Right renal cortex interstitium (tissue), 3 donors: ENCODE results near the gene DDX49. TPM values are rescaled to one million over a fixed set of nuclear protein-coding genes. Genes with fewer than 3 reads are reported as not detected.

Experiments
- DNase-seq, 3 donors: peaks; one replicate each; pipeline ENCODE4 v3.0.0-alpha.2; 2013; ENCODE audit warnings: low read depth in 3 of 3, low spot score in 2 of 3
- polyA plus RNA-seq, 3 donors: library from polyadenylated mRNA; unstranded; fragments of 120-200 nt; gene quantifications; one replicate each; pipeline ENCODE4 v1.2.1, GENCODE V29; 2013; ENCODE audit not compliant: insufficient read length in 3 of 3

DDX49 gene
- polyA plus RNA-seq, 3 donors = 47.8 to 51.2 (median 48.2) TPM

GRCh38 chr19:18966307-18966706, 46.8 kb downstream of the DDX49 start:
- no peak for DNase-seq

DNA sequence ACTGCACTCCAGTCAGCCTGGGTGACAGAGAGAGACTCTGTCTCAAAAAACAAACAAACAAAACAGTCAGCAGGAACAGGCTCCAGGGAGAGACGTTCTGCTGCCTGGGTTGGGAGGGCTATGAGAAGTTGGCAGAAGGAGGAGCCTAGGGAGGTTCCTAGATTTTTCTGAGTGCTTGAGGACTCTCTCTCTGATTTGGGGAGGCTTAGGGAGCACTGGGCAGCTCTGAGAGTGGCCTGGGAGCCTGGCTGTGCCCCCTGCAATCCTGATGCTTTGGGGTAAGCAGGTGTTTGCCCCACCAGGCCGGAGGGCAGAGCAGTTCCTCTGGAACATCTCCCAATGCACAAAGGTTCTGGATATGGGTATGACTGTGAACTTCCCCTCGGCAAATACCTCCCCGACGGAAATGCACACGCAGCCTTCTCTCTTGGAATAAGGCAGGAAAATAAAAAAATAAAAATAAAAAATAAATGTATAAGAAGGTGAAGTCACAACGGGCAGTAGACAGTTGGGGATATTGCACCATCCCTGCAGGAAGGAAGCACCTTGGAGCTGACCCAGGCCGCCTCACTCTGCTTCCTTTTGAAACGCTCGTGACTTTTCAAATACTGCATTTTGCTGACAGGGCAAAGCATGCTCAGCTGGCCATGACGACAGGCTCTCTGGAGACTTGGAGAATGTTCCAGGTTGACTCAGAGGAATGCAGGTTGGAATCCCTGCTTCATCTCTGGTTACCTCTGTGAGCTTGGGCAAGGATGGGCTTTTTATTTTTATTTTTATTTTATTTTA, 48.0 kb downstream of the DDX49 start:
- DNase-seq = peak in 2 of 3 donors; percentile 41 to 59

GRCh38 chr19:18969931-18970659, 50.6 kb downstream of the DDX49 start:
- no peak for DNase-seq

GRCh38 chr19:18972301-18972811, 52.8 kb downstream of the DDX49 start:
- no peak for DNase-seq

GRCh38 chr19:18972851-18973250, 53.3 kb downstream of the DDX49 start:
- no peak for DNase-seq

DNA sequence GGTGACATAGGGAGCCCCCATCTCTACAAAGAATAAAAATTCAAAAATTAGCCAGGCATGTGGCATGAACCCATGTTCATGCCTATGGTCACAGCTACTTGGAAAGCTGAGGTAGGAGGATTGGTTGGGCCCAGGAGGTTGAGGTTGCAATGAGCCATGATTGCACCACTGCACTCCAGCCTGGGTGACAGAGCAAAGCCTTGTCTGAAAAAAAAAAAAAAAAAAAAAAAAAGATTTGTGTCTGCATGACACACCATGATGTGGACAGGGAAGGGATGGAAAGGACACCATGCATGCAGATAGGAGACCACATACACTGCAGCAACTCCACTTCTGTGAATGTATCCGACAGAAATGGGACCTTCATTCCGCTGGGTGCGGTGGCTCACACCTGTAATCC, 55.5 kb downstream of the DDX49 start:
- DNase-seq = no peak

- DNase-seq = no peak
Measured at GRCh38 chr19:18975869-18976268, 56.4 kb downstream of the DDX49 start.

Other genes with a start within 250 kb of the DDX49 start
- 10 to 100 TPM; 12.0 to 13.6 (median 12.2) TPM for gene CRTC1, start 236.0 kb upstream of the DDX49 start, polyA plus RNA-seq
- gene COMP, start 128.4 kb upstream of the DDX49 start, polyA plus RNA-seq = under 1 TPM; 0.04 to 0.10 (median 0.07) TPM
- gene UPF1, start 87.8 kb upstream of the DDX49 start, polyA plus RNA-seq = 10 to 100 TPM; 44.7 to 56.8 (median 48.2) TPM
- 1 to 10 TPM; 5.1 to 5.6 (median 5.2) TPM for gene CERS1, start 23.6 kb upstream of the DDX49 start, polyA plus RNA-seq
- gene COPE, start 328 bp upstream of the DDX49 start, polyA plus RNA-seq = 100 to 1,000 TPM in 2 of 3 donors, 10 to 100 TPM in 1; 91.0 to 108 (median 106) TPM
- 10 to 100 TPM; 46.4 to 50.4 (median 48.2) TPM for gene HOMER3, start 21.5 kb downstream of the DDX49 start, polyA plus RNA-seq
- 10 to 100 TPM; 69.2 to 74.4 (median 71.5) TPM for gene SUGP2, start 113.8 kb downstream of the DDX49 start, polyA plus RNA-seq
- 10 to 100 TPM; 32.4 to 36.8 (median 34.9) TPM for gene ARMC6, start 113.9 kb downstream of the DDX49 start, polyA plus RNA-seq
- 10 to 100 TPM; 13.0 to 19.2 (median 16.2) TPM for gene SLC25A42, start 144.3 kb downstream of the DDX49 start, polyA plus RNA-seq
- 10 to 100 TPM; 25.7 to 29.2 (median 28.6) TPM for gene TMEM161A, start 218.8 kb downstream of the DDX49 start, polyA plus RNA-seq